ENCODE measurements around the gene MYO3B.

DNA sequence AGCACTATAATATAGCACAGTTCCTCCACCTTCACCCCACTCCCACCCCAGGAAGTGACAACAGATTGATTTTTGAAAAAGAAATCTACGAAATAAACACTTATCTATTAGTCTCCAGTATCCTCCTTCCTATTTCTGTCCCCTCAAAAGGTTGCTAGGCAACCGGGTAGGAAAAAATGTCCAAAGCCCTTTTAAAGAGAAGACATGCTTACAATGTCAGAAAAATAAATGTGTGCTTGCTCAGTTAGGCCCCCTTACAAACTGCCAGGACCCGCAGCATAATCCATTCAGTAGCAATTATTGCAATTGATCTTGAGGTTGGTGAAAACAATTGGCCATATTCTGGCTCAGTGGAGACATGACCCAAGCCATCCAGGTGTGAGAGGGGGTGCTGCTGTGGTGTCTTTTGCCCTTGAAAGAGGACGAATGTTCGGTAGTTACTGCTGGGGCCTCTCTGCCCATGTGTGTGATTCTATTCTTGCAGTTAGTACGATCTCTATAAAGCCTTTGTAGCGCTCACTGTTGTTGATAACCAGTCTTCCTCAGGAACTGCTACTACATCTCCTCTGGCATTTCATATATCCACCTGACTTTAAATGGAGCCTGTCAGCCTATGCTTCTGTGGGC lies 144.3 kb downstream of the MYO3B start:
- no peak for TF ChIP-seq TAF1 (IDR thresholded peaks at IDR 0.05; ENCODE audit: borderline replicate concordance, insufficient read depth, low read length)
- TF ChIP-seq, protein P1, sequence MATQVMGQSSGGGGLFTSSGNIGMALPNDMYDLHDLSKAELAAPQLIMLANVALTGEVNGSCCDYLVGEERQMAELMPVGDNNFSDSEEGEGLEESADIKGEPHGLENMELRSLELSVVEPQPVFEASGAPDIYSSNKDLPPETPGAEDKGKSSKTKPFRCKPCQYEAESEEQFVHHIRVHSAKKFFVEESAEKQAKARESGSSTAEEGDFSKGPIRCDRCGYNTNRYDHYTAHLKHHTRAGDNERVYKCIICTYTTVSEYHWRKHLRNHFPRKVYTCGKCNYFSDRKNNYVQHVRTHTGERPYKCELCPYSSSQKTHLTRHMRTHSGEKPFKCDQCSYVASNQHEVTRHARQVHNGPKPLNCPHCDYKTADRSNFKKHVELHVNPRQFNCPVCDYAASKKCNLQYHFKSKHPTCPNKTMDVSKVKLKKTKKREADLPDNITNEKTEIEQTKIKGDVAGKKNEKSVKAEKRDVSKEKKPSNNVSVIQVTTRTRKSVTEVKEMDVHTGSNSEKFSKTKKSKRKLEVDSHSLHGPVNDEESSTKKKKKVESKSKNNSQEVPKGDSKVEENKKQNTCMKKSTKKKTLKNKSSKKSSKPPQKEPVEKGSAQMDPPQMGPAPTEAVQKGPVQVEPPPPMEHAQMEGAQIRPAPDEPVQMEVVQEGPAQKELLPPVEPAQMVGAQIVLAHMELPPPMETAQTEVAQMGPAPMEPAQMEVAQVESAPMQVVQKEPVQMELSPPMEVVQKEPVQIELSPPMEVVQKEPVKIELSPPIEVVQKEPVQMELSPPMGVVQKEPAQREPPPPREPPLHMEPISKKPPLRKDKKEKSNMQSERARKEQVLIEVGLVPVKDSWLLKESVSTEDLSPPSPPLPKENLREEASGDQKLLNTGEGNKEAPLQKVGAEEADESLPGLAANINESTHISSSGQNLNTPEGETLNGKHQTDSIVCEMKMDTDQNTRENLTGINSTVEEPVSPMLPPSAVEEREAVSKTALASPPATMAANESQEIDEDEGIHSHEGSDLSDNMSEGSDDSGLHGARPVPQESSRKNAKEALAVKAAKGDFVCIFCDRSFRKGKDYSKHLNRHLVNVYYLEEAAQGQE (IDR thresholded peaks at IDR 0.05; ENCODE audit: insufficient read depth in 1 of 2, low read depth in 2 of 2, low read length in 2 of 2) = no peak
- TF ChIP-seq SIN3A (IDR thresholded peaks at IDR 0.05; ENCODE audit: borderline replicate concordance, insufficient read depth, low read length) = no peak
- TF ChIP-seq POLR2AphosphoS5 (IDR thresholded peaks at IDR 0.05; ENCODE audit: low read depth, low read length) = no peak
- no peak for TF ChIP-seq FOXP2 (optimal IDR thresholded peaks at IDR 0.05; ENCODE audit: borderline replicate concordance, extremely low read depth, extremely low read length, insufficient read depth)
